Endothelial cell of umbilical vein (primary cell): ENCODE data around the gene KANSL1. TPM values are rescaled to one million over a fixed set of nuclear protein-coding genes. Genes with fewer than 3 reads are reported as not detected.

Experiments used
- BruUV-seq: library from RNA; stranded (reverse); fragments of 400-500 nt; replicated peaks from 2 replicates; lab custom pipeline; 2021; lab: Mats Ljungman, UMichigan
- CTCF ChIA-PET: fragments of 300-600, 350-600 bp; sonication (Branson Sonifier 250); formaldehyde crosslinking; loops from one replicate; lab custom pipeline; 2021; ENCODE audit warnings: antibody characterized with exemption, inconsistent platforms; lab: Charles Lee
- POLR2A ChIA-PET: fragments of 300-600, 350-600 bp; sonication (Branson Sonifier 250); formaldehyde crosslinking; loops from one replicate; lab custom pipeline; 2021; ENCODE audit warnings: antibody characterized with exemption, inconsistent platforms; lab: Charles Lee
- DNase-seq: peaks from one replicate; pipeline ENCODE4 v3.0.0-alpha.2; 2011; ENCODE audit warnings: low read depth, low spot score
- FAIRE-seq: peaks from 2 replicates; lab custom pipeline; 2011; peaks lifted over from hg19 to GRCh38; lab: Jason Lieb, UNC
- H2AFZ ChIP-seq: 2 replicates; pipeline ENCODE4 v1.6.0; 2012; ENCODE audit warnings: low read depth, low read length, control low read depth, inconsistent platforms
- H3K27ac ChIP-seq: 2 replicates; pipeline ENCODE4 v1.5.1; 2011; ENCODE audit warnings: low read depth, mild to moderate bottlenecking, control low read depth, low read length, moderate library complexity; ENCODE audit not compliant: insufficient read depth
- H3K27me3 ChIP-seq, 2 experiments: 2 replicates each; pipeline versions ENCODE4 v1.6.0 to v1.6.1; 2011; ENCODE audit warnings: low read length in 2 of 2, mixed read lengths in 1 of 2; ENCODE audit not compliant: control insufficient read depth in 2 of 2, insufficient read depth in 2 of 2
- H3K36me3 ChIP-seq, 2 experiments: 2 replicates in 1 of 2; 3 replicates in 1 of 2; pipeline ENCODE4 v1.5.1; 2011; ENCODE audit warnings: low read length in 2 of 2, mild to moderate bottlenecking in 1 of 2, moderate library complexity in 1 of 2; ENCODE audit not compliant: control insufficient read depth in 2 of 2, insufficient read depth in 2 of 2; ENCODE audit errors: extremely low read depth in 1 of 2
- H3K4me1 ChIP-seq: 3 replicates; pipeline ENCODE4 v1.5.1; 2011; ENCODE audit warnings: mild to moderate bottlenecking, low read length; ENCODE audit not compliant: control insufficient read depth, insufficient read depth; ENCODE audit errors: extremely low read depth
- H3K4me2 ChIP-seq: 2 replicates; pipeline ENCODE4 v1.6.1; 2011; ENCODE audit warnings: low read length, control low read depth, mixed read lengths; ENCODE audit not compliant: insufficient read depth
- H3K4me3 ChIP-seq, 3 experiments: fragments of 200-600 bp in 1 of 3; sonication (generic), shearing (Covaris generic) in 1 of 3; replicated peaks in 1 of 3; 2 replicates each; pipeline ENCODE4 v1.5.1; 2011 to 2016; ENCODE audit warnings: control low read depth in 3 of 3, low read length in 3 of 3, mild to moderate bottlenecking in 2 of 3, inconsistent platforms in 1 of 3, low read depth in 1 of 3, moderate library complexity in 1 of 3; ENCODE audit not compliant: insufficient read depth in 1 of 3
- H3K79me2 ChIP-seq: 2 replicates; pipeline ENCODE4 v1.6.0; 2012; ENCODE audit warnings: low read length, inconsistent platforms; ENCODE audit not compliant: control insufficient read depth, insufficient read depth
- H3K9ac ChIP-seq: replicated peaks from 2 replicates; pipeline ENCODE3; 2011; ENCODE audit warnings: low read length, control low read depth; ENCODE audit not compliant: insufficient read depth; ENCODE audit errors: extremely low read depth
- H3K9me1 ChIP-seq: replicated peaks from 3 replicates; pipeline ENCODE4 v1.6.0; 2011; ENCODE audit warnings: mild to moderate bottlenecking, low read length; ENCODE audit not compliant: control insufficient read depth, insufficient read depth; ENCODE audit errors: extremely low read depth
- H3K9me3 ChIP-seq: replicated peaks from 2 replicates; pipeline ENCODE4 v1.5.1; 2012; ENCODE audit warnings: low read length, inconsistent platforms; ENCODE audit not compliant: control insufficient read depth, insufficient read depth
- H4K20me1 ChIP-seq: replicated peaks from 2 replicates; pipeline ENCODE3; 2011; ENCODE audit warnings: mild to moderate bottlenecking, low read length; ENCODE audit not compliant: control insufficient read depth, insufficient read depth; ENCODE audit errors: extremely low read depth
- EZH2 ChIP-seq: IDR thresholded peaks from 2 replicates; pipeline ENCODE4 v1.6.1; 2012; ENCODE audit warnings: borderline replicate concordance, low read depth, mild to moderate bottlenecking, moderate library complexity, low read length, inconsistent platforms; ENCODE audit not compliant: severe bottlenecking
- FOS ChIP-seq: IDR thresholded peaks from 2 replicates; pipeline ENCODE4 v1.6.1; 2011; ENCODE audit warnings: mild to moderate bottlenecking, low read length, moderate library complexity, borderline replicate concordance; ENCODE audit not compliant: insufficient read depth
- GATA2 ChIP-seq: IDR thresholded peaks from 2 replicates; pipeline ENCODE4 v1.7.0; 2011; ENCODE audit warnings: low read depth, mild to moderate bottlenecking, moderate library complexity, mixed read lengths, low read length; ENCODE audit not compliant: insufficient read length, insufficient read depth
- JUN ChIP-seq: IDR thresholded peaks from 2 replicates; pipeline ENCODE4 v1.6.1; 2011; ENCODE audit warnings: borderline replicate concordance, low read depth; ENCODE audit not compliant: insufficient read length, insufficient read depth
- MYC ChIP-seq: IDR thresholded peaks from one replicate; pipeline ENCODE4 v1.6.1; 2011; ENCODE audit warnings: mild to moderate bottlenecking, low read depth, low read length
- POLR2A ChIP-seq: IDR thresholded peaks from 2 replicates; pipeline ENCODE4 v1.6.1; 2012; ENCODE audit warnings: low read depth, mild to moderate bottlenecking, control low read depth, low read length
- POLR2AphosphoS5 ChIP-seq: IDR thresholded peaks from 2 replicates; pipeline ENCODE4 v1.6.1; 2012; ENCODE audit warnings: low read depth, mild to moderate bottlenecking, control low read depth, low read length, moderate library complexity; ENCODE audit not compliant: insufficient read depth
- dilution Hi-C: fragments of 300-500 bp; cut with MboI; formaldehyde crosslinking; loops from one replicate; pipeline ENCODE4 v1.15.0; 2019; ENCODE audit warnings: low sequenced_read_pairs; ENCODE audit not compliant: extremely low pct_ligation_motif_present
- intact Hi-C: fragments of 100-400 bp; cut with micrococcal nuclease; formaldehyde crosslinking; loops from one replicate; pipeline ENCODE4 v1.10.0; 2022
- polyA plus RNA-seq, 4 experiments: library from polyadenylated mRNA; depleted of rRNA in 3 of 4; stranded (reverse) in 3 of 4; unstranded in 1 of 4; fragments of >200 nt; gene quantifications; 2 replicates each; pipeline versions ENCODE4 v1.2.1 to v1.2.3, GENCODE V29; 2011 to 2012; ENCODE audit warnings: missing spikeins in 1 of 4
- total RNA-seq: library from RNA; stranded (reverse); gene quantifications from 2 replicates; pipeline ENCODE4 v1.2.3, GENCODE V29; 2021
- TF ChIP-seq, protein P1 (sequence below), 2 donors: IDR thresholded peaks; 1 replicate in 1 of 2; 2 replicates in 1 of 2; pipeline ENCODE4 v1.5.1; 2011; ENCODE audit warnings: low read length in 2 of 2, mild to moderate bottlenecking in 2 of 2, moderate library complexity in 2 of 2, control low read depth in 1 of 2, inconsistent platforms in 1 of 2, low read depth in 1 of 2; ENCODE audit not compliant: insufficient read depth in 1 of 2; ENCODE audit errors: extremely low read depth in 1 of 2
- TF ChIP-seq, protein P2 (sequence below): IDR thresholded peaks from 2 replicates; pipeline ENCODE4 v1.6.1; 2011; ENCODE audit not compliant: insufficient read depth, insufficient read length

Gene KANSL1
- total and polyA plus RNA-seq, 2 donors (not counting 3 experiments of a cell fraction or from before 2014, with no cell fraction given): 29.1 to 74.0 TPM

DNA sequence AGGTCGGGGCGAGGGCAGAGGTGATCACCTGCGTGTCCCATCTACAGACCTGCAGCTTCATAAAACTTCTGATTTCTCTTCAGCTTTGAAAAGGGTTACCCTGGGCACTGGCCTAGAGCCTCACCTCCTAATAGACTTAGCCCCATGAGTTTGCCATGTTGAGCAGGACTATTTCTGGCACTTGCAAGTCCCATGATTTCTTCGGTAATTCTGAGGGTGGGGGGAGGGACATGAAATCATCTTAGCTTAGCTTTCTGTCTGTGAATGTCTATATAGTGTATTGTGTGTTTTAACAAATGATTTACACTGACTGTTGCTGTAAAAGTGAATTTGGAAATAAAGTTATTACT, 165.3 kb downstream of the KANSL1 start:
- no peak overlapping the region for H3K4me2 ChIP-seq
- dilution Hi-C loops (no loop called here), intact Hi-C loops (no loop called here)
- no peak overlapping the region for H2AFZ ChIP-seq
- H3K9me3 ChIP-seq: no peaks in the 10 kb centered on the region
- H3K9ac ChIP-seq: no peak overlapping the region
- peaks cover 13 to 31% of the 10 kb centered on the region in 2 experiments for H3K36me3 ChIP-seq
- H3K27me3 ChIP-seq: no peaks in the 10 kb centered on the region
- no peak overlapping the region for H3K27ac ChIP-seq
- no peaks in the 10 kb centered on the region for H3K79me2 ChIP-seq
- H4K20me1 ChIP-seq: no peaks in the 10 kb centered on the region
- DNase-seq (no peak), FAIRE-seq (no peak)
- TF ChIP-seq POLR2A (no peak), FOS (no peak), MYC (no peak), JUN (no peak), EZH2 (no peak), POLR2AphosphoS5 (no peak), GATA2 (no peak)
- TF ChIP-seq, protein P1, sequence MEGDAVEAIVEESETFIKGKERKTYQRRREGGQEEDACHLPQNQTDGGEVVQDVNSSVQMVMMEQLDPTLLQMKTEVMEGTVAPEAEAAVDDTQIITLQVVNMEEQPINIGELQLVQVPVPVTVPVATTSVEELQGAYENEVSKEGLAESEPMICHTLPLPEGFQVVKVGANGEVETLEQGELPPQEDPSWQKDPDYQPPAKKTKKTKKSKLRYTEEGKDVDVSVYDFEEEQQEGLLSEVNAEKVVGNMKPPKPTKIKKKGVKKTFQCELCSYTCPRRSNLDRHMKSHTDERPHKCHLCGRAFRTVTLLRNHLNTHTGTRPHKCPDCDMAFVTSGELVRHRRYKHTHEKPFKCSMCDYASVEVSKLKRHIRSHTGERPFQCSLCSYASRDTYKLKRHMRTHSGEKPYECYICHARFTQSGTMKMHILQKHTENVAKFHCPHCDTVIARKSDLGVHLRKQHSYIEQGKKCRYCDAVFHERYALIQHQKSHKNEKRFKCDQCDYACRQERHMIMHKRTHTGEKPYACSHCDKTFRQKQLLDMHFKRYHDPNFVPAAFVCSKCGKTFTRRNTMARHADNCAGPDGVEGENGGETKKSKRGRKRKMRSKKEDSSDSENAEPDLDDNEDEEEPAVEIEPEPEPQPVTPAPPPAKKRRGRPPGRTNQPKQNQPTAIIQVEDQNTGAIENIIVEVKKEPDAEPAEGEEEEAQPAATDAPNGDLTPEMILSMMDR (IDR thresholded peaks at IDR 0.05; ENCODE audit: extremely low read depth in 1 of 2, insufficient read depth in 1 of 2, low read depth in 1 of 2, low read length in 2 of 2): no peak
- TF ChIP-seq, protein P2, sequence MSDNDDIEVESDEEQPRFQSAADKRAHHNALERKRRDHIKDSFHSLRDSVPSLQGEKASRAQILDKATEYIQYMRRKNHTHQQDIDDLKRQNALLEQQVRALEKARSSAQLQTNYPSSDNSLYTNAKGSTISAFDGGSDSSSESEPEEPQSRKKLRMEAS: no peak
- no peak overlapping the region for H3K4me3 ChIP-seq
- no peaks in the 10 kb centered on the region for H3K9me1 ChIP-seq
- CTCF ChIA-PET: interaction anchor here (2.0 to 3.1 kb wide), 2 partner anchors 17 to 185 kb away, joined by 7 to 14 read pairs; no protein-coding TSS in a partner anchor
- H3K4me1 ChIP-seq: no peaks in the 10 kb centered on the region
- BruUV-seq: no TSS peak
- POLR2A ChIA-PET: no interaction called here
